GM18502 (cell line): ENCODE results near the gene TIMP2.

Experiments used
- ATAC-seq: cut with Tn5 transposase; IDR thresholded peaks from one replicate; pipeline ENCODE4 v1.9.1; 2021; ENCODE audit warnings: mild to moderate bottlenecking; ENCODE audit not compliant: unreplicated experiment, poor library complexity

TIMP2 gene

DNA sequence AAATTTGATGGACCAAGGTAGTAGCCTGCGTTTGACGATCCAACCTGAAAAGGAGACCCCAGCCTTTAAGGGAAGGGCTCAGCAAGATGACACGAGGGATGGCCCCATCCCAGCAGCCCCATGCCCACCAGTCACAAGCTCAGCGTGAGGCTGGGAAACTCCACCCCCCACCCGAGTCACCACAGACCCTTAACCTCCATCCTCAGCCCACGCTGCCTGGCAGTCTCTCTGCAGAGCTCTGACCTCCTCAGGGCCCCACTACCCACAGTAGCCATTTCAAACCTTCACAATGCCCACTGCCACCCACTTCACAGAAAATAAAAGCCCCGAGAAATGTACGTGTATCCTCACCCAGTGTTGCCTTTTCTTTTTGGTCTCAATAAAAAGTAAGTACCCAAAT, 103.2 kb downstream of the TIMP2 start:
- ATAC-seq = no peak

DNA sequence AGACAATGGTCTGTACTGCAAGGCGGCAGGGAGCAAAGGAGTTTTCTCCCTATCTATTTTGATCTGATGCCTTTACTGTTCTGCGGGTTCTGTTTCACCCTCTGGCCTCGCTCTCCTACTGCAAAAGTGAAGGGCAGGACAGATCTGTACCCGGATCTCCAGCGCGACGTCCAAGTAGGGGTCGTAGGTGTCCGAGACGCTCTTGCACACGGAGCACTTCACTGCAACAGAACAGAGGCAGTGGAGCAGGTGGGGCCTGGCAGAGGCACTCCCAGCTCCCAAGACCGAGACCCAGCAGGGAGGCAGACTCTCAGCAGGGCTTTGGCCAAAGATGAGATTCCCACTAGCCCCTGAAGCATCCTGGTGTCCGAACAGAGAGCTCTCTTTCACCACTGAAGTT, 104.3 kb downstream of the TIMP2 start:
- no peak for ATAC-seq

DNA sequence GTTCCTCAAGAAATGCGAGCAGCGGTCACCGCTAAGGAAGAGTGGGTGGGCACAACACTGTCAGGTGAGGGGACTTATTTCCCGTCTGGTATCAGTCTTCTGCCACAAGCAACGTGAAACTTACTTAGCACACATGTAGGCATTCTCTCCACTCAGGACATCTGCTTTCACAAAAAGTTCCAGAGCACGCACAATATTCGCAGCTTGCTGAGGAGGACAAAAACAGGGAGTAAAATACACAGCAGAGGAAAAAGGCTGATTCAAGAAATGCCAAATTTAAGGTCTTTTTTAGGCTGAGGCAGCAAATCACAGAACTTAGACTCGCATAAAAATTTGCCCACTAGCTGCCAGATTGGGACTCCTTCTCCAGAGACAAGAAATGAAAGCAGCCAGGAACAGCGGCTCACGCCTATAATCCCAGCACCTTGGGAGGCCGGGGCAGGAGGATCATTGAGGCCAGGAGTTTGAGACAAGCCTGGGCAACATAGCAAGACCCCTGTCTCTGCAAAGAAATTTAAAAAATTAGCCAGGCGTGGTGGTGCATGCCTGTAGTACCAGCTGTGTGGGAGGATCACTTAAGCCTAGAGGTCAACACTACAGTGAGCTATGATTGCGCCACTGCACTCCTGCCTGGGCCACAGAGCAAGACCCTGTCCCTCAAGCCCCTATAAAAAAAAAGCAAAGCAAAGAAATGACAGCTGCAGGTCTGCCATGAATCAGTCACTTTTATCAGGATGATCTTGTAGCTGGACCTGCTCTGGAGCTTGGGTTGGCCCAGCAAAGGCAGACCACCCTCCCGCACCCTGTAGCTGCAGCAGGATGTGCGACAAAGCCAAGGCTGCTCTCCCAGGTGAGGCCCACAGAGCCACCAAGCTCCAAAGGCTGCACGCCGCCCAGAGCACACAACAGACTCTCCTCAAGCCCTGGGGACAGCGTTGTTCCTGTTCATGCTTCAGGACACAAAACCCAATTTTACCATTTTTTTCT, 105.1 kb downstream of the TIMP2 start:
- ATAC-seq = no peak

DNA sequence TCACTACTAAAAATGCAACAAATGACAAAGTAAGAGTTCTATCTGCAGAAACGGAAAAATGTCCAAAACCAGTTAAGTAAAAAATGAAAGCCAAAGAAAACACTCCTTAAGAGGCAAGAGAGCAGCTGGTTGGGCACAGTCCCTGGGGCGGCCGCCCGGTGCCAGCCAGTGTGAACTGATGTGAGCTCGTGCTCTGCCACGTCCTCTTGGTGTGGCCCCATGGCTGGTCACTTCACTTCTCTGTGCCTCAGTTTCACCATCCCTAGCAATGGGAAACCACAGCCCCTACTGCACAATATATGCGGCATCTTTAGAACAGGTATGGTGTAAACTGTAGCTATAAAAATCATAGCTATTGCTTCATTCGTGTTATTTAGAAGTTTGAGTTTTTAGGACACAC, 105.8 kb downstream of the TIMP2 start:
- ATAC-seq = no peak

DNA sequence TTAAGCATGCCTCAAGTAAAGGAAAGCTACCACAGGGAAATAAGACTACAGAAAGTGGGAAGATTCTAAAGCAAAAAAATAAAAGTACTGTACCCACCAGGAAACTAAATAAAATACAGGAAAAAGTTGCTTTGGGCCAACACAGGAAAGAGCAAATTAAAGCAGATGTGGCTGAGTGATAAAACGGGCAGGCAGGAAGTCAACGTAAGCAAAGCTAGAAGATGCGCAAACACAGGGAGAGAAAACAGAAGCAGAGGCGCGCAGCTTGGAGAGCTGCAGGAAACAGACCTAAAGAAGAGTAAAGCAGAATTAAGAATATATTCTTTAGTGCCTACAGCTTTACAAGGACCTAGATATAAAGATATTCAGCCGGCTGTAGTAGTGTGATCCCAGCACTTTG, 106.3 kb downstream of the TIMP2 start:
- no peak for ATAC-seq

DNA sequence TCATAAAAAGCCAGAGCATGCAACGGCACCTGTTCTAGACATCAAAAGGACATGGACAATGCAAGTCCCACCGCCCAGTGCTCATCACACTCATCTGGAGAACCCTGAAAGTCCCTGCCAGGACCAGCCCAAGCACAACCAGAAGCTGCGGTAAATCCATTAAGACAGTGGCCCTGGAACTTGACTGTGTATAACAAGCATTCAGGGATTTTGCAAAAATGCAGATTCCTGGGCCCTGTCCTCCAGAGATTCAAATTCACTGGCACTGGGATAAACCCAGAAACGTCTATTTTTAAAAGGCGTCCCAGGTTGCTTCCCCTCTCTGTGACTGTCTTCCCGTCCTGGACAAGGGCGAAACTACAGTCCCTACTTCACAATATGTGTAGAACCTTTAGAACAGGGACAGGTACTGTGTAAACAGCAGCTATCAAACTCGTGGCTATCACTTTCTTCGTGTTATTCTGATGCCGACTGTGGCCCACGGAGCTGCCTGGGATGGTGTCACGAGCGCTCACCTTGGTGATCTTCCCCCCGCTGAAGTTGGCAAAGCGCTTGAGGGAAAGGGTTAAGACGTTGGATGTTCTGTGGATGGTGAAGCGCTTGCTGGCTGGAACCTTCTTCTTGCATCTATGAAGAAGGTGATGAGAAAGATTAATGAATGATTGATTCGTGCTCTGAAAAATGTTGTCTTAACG, 106.9 kb downstream of the TIMP2 start:
- ATAC-seq = no peak

DNA sequence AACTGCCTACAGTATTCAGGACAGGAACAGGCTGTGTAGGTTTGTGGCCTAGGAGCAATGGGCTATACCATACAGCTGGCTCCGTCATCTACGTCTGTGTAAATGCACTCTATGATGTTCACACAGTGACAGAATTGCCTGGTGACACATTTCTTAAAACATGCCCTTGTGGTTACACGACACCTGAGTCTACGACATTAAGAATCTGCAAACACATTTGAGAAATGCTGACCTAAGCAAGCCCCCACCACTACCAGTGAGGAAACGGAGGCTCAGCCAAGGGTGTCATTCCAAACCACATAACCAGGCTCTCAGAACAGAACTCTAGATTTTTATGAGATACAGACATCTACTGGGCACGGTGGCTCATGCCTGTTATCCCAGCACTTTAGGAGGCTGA, 108.1 kb downstream of the TIMP2 start:
- no peak for ATAC-seq

DNA sequence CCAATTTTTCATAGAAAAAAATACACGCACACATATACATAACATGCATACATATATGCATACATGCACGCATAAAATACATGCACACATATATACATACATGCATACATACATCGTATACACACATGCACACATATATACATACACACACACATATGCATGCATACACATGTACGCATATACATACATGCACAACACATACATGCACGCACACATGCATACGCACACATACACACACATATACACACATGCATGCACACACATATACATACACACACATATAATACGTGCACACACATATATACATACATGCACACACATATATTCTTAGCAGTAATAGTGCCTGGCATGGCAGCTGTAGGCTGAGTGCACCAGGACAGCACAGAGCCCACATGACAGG, 109.5 kb downstream of the TIMP2 start:
- no peak for ATAC-seq

DNA sequence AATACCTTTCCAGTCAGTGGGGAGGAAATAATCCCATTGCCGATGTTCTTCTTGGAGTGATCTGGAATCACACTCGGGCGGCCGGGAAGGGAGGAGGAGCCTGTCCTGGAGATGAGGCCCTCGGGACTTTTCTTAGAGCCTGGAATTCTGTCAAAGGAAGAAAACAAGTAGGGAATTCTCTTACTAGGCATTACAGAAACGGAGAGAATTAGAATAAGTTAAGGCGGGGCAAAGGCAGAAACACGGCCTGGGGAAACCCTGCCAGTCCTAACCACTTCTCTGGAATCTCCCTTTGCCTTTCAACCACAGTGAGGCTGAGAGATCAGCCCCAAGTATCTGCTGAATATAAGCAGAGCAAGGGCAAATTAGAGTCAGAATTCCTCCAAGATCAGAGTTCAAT, 112.3 kb downstream of the TIMP2 start:
- no peak for ATAC-seq

DNA sequence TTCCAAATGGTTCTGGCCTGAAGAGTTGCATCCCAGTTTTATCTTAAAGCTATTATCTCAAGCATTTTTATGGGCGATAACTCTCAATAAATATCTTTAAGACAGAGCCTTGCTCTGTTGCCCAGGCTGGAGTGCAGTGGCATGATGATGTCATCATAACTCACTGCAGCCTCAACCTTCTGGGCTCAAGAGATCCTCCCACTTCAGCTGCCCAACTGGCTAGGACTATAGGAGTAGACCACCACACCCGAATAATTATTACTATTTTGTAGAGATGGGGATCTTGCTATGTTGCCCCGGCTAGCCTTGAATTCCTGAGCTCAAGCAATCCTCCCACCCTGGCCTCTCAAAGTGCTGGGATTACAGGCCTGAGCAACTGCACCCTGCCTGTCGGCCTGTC, 117.0 kb downstream of the TIMP2 start:
- ATAC-seq = no peak

DNA sequence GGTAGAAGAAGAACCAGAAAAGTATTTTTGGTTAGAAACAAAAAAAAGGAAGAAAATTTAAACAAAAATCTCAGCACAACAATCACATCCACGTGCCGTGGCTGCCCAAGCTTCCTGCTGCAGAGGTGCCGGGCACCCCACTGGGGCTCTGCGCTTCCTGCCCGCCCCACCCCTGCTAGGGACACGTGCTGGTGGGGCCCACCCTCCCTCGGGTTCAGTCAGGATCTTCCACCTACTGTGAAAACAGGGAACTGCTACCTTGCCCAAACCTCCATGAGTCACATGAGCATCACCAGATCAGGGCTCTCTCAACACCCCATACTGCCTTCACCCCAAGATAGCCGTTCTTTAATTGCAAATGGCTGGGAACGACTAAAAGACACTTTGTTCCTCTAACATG, 118.7 kb downstream of the TIMP2 start:
- ATAC-seq = no peak

DNA sequence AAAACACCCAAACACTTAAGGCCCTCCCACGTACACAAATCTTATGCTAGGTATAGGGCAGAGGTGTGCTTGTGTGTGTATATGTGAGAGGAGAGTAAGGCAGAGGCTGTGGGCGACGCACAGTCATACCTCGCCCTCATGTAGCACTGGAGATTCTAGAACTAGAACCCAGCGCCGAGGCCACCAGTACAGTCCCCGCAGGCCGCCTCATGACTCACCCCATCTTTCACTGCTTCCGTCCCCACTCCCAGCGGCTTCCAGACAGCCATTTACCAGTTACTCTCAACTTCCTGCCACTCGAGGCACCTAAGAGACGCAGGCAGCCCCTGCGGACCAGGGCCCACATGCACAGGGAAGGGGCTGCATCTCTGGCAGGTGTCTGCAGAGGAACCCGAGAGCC, 119.9 kb downstream of the TIMP2 start:
- no peak for ATAC-seq

DNA sequence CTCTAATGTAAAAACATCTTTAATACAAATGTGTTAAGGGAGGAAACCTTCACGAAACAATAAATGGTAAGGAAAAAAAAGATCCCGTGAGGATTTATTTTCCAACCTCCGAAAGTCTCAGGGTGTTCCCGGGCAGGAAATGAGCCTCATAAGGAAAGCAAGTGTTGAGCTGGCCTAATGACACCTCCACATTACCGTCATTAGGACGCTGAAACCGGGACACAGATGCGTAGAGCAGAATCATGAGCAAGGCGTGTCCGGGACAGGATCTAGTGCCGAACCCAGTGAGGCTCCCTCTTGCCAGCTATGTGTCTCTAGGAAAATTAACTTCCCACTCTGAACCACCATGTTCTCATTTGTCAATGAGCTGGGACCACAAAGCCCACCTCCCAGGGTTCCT, 120.4 kb downstream of the TIMP2 start:
- no peak for ATAC-seq

DNA sequence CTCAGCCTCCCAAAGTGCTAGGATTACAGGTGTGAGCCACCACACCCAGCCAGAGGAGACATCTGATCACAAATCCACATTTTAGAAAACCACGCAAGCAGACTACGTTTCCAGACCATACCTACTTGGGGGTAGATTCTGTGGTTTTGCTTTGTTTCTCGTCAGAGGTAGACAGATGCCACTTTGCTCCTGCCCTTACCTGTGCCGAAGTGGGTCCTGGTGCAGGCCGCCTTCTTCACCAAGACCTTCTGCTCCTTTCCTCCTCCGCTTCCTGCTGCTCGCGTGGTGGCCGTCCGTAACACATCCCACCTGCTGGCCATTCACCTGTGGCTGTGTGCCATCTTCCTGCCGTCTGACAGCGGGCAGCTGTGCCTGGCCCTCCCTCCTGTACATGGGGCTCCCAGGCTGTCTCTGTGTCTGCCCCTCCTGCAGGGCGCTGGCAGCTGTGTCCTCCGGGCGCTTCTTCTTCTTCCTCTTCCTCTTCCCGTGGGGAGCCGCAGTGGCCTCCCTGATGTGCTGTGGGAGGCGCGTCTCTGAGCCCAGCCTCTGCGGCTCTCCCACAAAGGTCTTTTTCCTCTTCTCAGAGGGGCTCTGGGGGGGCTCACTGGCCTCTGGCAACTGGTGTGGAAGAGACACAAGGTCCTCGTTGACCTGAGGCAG, 121.9 kb downstream of the TIMP2 start:
- ATAC-seq = no peak
